ENCODE measurements around the gene IL17RE.

Gene IL17RE

DNA sequence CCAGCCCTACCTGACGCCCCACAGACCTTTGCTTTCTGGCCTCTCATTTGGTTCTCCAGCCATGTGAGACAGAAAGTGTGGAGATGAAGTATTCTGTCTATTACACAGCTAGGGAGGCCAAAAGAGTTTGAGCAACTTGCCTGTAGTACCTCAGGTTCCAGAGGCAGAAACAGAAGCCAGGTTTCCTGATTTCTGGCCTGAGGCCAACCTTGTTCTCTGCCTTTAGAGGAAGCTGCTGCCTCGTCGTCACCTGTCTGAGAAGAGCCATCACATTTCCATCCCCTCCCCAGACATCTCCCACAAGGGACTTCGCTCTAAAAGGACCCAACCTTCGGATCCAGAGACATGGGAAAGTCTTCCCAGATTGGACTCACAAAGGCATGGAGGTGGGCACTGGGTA lies 3.8 kb downstream of the IL17RE start:
- DNase-seq (ENCODE audit: low read depth in 2 of 2): no peak

DNA sequence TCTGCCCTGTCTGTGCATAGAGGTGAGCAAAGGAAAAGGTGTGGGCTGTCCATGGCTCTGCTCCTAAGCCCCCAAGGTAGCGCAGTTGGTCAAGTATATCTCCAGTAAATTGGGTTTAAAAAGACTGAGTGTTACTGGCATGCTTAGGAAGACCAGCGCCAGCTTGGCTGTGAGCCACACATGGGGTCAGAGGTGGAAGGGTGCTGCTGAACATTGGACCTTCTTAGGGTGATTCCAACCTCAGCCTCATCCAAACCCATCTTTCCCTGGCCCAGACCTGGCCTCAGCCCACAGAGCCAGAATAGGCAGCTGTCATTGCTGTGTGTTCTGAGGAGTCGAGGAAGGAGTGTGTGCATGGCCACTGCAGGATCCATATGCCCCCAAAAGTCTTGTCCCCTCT lies 5.6 kb downstream of the IL17RE start:
- DNase-seq (ENCODE audit: low read depth in 2 of 2): no peak

- no peak for DNase-seq (ENCODE audit: low read depth in 2 of 2)
Observed at GRCh38 chr3:9909221-9910013, 6.8 kb downstream of the IL17RE start.

DNA sequence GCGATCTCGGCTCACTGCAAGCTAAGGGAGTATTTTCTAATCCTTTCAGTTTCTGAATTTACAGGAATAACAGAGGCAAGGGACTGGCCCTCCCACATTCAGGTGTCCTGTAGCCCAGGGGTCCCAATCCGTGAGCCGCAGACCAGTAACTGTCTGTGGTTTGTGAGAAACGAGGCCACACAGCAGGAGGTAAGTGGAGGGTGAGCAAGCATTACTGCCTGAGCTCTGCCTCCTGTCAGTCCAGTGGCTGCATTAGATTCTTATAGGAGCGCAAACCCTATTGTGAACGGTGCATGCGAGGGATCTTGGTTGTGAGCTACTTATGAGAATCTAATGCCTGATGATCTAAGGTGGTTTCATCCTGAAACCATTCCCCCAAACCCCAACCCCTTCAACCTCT lies 9.2 kb downstream of the IL17RE start:
- no peak for DNase-seq (ENCODE audit: low read depth in 2 of 2)

- no peak for DNase-seq (ENCODE audit: low read depth in 2 of 2)
Observed at GRCh38 chr3:9912294-9912935, 9.8 kb downstream of the IL17RE start.

DNA sequence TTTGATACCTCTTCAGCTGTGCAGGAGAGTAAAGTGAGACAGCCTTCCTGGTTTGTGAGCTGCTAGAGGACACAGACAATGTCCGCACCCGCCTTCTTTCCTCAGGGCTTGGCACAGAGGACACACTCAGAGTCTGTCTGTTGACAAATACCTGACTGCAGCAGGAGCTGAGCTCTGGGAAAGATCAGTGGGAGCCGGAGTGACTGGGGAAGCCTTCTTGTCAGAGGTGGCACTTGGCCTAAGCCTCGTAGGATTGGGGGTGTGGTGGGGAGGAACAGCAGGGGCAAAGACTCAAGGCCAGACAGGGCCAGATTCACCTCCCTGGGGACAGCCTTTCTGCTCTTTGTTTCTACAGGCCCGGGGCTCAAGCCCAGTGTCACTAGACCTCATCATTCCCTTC lies 11.0 kb downstream of the IL17RE start:
- no peak for DNase-seq (ENCODE audit: low read depth in 2 of 2)

- DNase-seq (ENCODE audit: low read depth in 2 of 2): no peak
Observed at GRCh38 chr3:9914011-9914410, 11.4 kb downstream of the IL17RE start.

GRCh38 chr3:9914559-9915253 lies 12.1 kb downstream of the IL17RE start:
- DNase-seq (ENCODE audit: low read depth in 2 of 2): no peak

GRCh38 chr3:9915254-9916141 lies 12.8 kb downstream of the IL17RE start:
- no peak for DNase-seq (ENCODE audit: low read depth in 2 of 2)

DNA sequence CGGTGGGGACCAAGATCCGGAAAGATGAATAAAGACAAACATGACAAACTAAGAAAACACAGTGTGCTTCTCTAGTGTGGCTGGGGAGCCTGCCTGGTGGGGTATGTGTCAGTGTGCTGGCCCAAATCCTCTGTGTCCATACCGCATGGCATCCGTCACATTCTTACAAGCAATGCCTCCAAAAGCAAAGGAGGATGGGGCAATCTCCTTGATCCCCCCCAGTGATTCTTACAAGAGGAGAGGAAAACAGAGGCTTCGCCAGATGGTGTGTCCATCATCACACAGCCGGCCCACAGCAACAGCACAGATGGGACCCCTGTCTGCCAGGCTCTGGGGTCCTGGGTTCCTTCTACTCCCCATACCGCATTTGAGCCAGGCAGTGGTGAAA lies 13.7 kb downstream of the IL17RE start:
- DNase-seq (ENCODE audit: low read depth in 2 of 2): no peak

- peak; percentile 26 to 32 for DNase-seq (ENCODE audit: low read depth in 2 of 2)
Observed at GRCh38 chr3:9916734-9917680, 14.4 kb downstream of the IL17RE start, which contains the start of gene IL17RC. TSS of gene IL17RC (plus strand) at chr3:9917098. CDS start at chr3:9917316, 218 bp downstream.

DNA sequence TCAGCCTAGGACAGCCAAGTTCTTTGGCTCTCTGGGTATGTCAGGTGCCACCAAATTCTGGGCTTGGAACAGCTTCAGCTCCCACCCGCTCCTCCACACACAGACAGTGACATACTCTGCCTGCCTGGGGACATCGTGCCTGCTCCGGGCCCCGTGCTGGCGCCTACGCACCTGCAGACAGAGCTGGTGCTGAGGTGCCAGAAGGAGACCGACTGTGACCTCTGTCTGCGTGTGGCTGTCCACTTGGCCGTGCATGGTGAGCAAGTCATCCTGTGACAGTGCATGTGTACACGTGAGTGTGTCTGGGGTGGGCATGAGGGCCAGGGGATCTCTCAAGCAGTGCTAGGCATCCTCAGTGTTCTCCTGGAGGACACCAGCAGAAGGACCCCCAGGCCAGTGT lies 15.2 kb downstream of the IL17RE start:
- DNase-seq (ENCODE audit: low read depth in 2 of 2): no peak

- no peak for DNase-seq (ENCODE audit: low read depth in 2 of 2)
Observed at GRCh38 chr3:9918261-9919038, 15.8 kb downstream of the IL17RE start.

- no peak for DNase-seq (ENCODE audit: low read depth in 2 of 2)
Observed at GRCh38 chr3:9928158-9928557, 25.5 kb downstream of the IL17RE start.

GRCh38 chr3:9930804-9931418 lies 28.3 kb downstream of the IL17RE start:
- DNase-seq (ENCODE audit: low read depth in 2 of 2): no peak

DNA sequence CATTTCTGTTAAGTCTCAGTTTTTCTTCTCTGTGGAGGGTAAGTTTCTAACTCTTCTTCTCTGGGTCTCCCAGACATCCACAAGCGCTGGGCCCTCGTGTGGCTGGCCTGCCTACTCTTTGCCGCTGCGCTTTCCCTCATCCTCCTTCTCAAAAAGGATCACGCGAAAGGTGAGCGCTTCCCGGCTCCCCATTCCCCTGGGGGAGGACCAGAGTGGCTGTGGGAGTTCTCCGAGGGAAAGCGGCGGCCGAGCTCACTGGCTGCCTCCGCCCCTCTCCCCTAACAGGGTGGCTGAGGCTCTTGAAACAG lies 29.8 kb downstream of the IL17RE start:
- DNase-seq (ENCODE audit: low read depth in 2 of 2): no peak

GRCh38 chr3:9932843-9933560 lies 30.4 kb downstream of the IL17RE start:
- peak; percentile 85 to 88 for DNase-seq (ENCODE audit: low read depth in 2 of 2)

DNA sequence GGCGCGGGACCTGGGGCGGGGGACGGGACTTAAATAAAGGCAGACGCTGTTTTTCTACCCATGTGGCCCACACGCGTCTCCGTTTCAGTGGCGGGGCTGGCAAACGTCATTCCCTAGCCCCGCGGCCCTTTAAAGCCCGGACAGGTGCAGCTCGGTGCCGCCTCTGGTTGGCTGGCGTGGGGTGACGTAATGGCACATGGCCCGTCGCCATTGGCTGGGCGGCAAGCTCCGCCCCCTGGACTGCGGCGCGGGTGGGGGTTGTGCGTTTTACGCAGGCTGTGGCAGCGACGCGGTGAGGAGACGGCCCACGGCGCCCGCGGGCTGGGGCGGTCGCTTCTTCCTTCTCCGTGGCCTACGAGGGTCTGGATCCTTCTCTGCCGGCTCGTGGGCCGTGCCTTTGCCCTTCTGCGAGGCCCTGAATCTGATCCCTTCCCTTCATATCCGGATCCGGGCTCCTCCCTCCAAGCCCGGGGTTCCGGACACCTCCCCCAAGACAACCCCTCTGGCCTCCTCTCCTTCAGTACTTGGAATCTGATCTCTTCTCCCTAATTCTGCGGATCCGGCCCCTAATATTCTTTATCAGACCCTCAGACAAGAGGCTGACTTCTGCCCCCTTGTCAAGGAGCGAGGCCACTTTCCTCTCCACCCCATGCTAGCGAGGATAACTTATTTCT lies 31.1 kb downstream of the IL17RE start, which contains the start of gene CRELD1:
Gene CRELD1, plus strand, starts transcription at position 274 of the 674 bp plus-strand sequence. CDS start 605 bp downstream, outside the sequence.
- DNase-seq (ENCODE audit: low read depth in 2 of 2): peak; percentile 93 to 95

Measured in stimulated activated CD8-positive, alpha-beta memory T cell treated with anti-CD3 and anti-CD28 coated beads, Interleukin-15, amount 100 ng/mL, for 48 hours (primary cell).